Panc1 (cell line): ENCODE data around the gene ERC2. TPM values are rescaled to one million over a fixed set of nuclear protein-coding genes. Genes with fewer than 3 reads are reported as not detected.

Source experiments
- ATAC-seq: fragments of 200-7000 bp; cut with Tn5 transposase; 2 replicates; pipeline ENCODE4 v1.9.1; 2020; ENCODE audit warnings: mild to moderate bottlenecking, moderate library complexity
- BruUV-seq: library from RNA; stranded (reverse); fragments of 400-500 nt; replicated peaks from 2 replicates; lab custom pipeline; 2021; lab: Mats Ljungman, UMichigan
- CTCF ChIA-PET: fragments of 300-600 bp; sonication (Branson Sonifier 250); formaldehyde crosslinking; loops from one replicate; lab custom pipeline; 2022; ENCODE audit warnings: antibody characterized with exemption; lab: Charles Lee
- POLR2A ChIA-PET: fragments of 300-600 bp; sonication (Branson Sonifier 250); formaldehyde crosslinking; loops from one replicate; lab custom pipeline; 2022; ENCODE audit warnings: antibody characterized with exemption; lab: Charles Lee
- DNase-seq: peaks from one replicate; pipeline ENCODE4 v3.0.0-alpha.2; 2010; ENCODE audit warnings: low read depth, low spot score
- H3K27ac ChIP-seq: 2 replicates; pipeline ENCODE4 v1.5.1; 2011; ENCODE audit warnings: mild to moderate bottlenecking, low read length, inconsistent platforms
- H3K27me3 ChIP-seq: fragments of 200-500 bp; sonication (Bioruptor generic); 2 replicates; pipeline ENCODE4 v1.6.0; 2014; ENCODE audit warnings: low read length, inconsistent platforms; ENCODE audit not compliant: control insufficient read depth, insufficient read depth
- H3K36me3 ChIP-seq: fragments of 200-500 bp; sonication (Bioruptor generic); 2 replicates; pipeline ENCODE4 v1.5.1; 2014; ENCODE audit warnings: inconsistent platforms, mild to moderate bottlenecking, low read length, moderate library complexity; ENCODE audit not compliant: control insufficient read depth, insufficient read depth
- H3K4me1 ChIP-seq: 2 replicates; pipeline ENCODE4 v1.5.1; 2011; ENCODE audit warnings: inconsistent platforms, mild to moderate bottlenecking, low read length, moderate library complexity; ENCODE audit not compliant: control insufficient read depth, insufficient read depth
- H3K4me3 ChIP-seq, 2 experiments: 2 replicates each; pipeline ENCODE4 v1.5.1; 2011 to 2012; ENCODE audit warnings: low read depth in 2 of 2, low read length in 2 of 2, mild to moderate bottlenecking in 2 of 2, inconsistent platforms in 1 of 2, moderate library complexity in 1 of 2
- H3K9me3 ChIP-seq: fragments of 200-500 bp; sonication (Bioruptor generic); 2 replicates; pipeline ENCODE4 v1.5.1; 2014; ENCODE audit warnings: low read depth, mild to moderate bottlenecking, inconsistent platforms, low read length, moderate library complexity; ENCODE audit not compliant: control insufficient read depth, insufficient read depth
- CTCF ChIP-seq: fragments of 450-650 bp; IDR thresholded peaks from 2 replicates; pipeline ENCODE4 v1.5.1; 2017; ENCODE audit warnings: mild to moderate bottlenecking
- POLR2AphosphoS5 ChIP-seq: IDR thresholded peaks from 2 replicates; pipeline ENCODE4 v1.6.1; 2012; ENCODE audit warnings: mild to moderate bottlenecking, low read depth, low read length, moderate library complexity
- REST ChIP-seq, 2 experiments: IDR thresholded peaks; 2 replicates each; pipeline ENCODE4 v1.6.1; 2011 to 2012; ENCODE audit warnings: low read depth in 2 of 2, control low read depth in 1 of 2, low read length in 1 of 2, mild to moderate bottlenecking in 1 of 2, moderate library complexity in 1 of 2; ENCODE audit not compliant: insufficient read depth in 1 of 2
- SIN3A ChIP-seq: IDR thresholded peaks from 2 replicates; pipeline ENCODE4 v1.6.1; 2012; ENCODE audit warnings: low read depth, mild to moderate bottlenecking, low read length, moderate library complexity, borderline replicate concordance; ENCODE audit not compliant: insufficient read depth
- TCF7L2 ChIP-seq: IDR thresholded peaks from 2 replicates; pipeline ENCODE4 v1.6.1; 2011; ENCODE audit warnings: mild to moderate bottlenecking, low read depth, low read length, inconsistent platforms
- in situ Hi-C: cut with HindIII; loops from 2 replicates; pipeline ENCODE4 v1.10.0; 2016; ENCODE audit warnings: low sequenced_read_pairs, low pct_unique_long_range_greater_than_20kb
- intact Hi-C: fragments of 100-400 bp; cut with micrococcal nuclease; formaldehyde crosslinking; loops from one replicate; pipeline ENCODE4 v1.10.0; 2022; ENCODE audit not compliant: unreplicated experiment
- total RNA-seq: library from RNA; stranded (reverse); gene quantifications from one replicate; pipeline ENCODE4 v1.2.1, GENCODE V29; 2021; ENCODE audit not compliant: unreplicated experiment

The ERC2 gene
- total RNA-seq, 1 experiment from 2014 or later, result 0.33 TPM

GRCh38 chr3:55823829-55824228 lies 644.4 kb downstream of the ERC2 start:
- in situ Hi-C loops (no loop called here), intact Hi-C loops (no loop called here)
- ATAC-seq (no peak), DNase-seq (no peak)
- TF ChIP-seq REST (IDR thresholded peaks at IDR 0.05; ENCODE audit: insufficient read depth in 1 of 2, low read depth in 2 of 2, low read length in 1 of 2) (no peak), POLR2AphosphoS5 (no peak), CTCF (no peak), TCF7L2 (no peak), SIN3A (no peak)
- Histone ChIP-seq H3K4me1 (no peaks in the 10 kb centered on the region), H3K27me3 (no peaks in the 10 kb centered on the region), H3K27ac (no peak overlapping the region), H3K9me3 (no peaks in the 10 kb centered on the region), H3K4me3 (no peak overlapping the region), H3K36me3 (no peaks in the 10 kb centered on the region)
- ChIA-PET POLR2A (no interaction called here), CTCF (no interaction called here)
- no TSS peak for BruUV-seq

GRCh38 chr3:55823001-55823400 lies 645.3 kb downstream of the ERC2 start:
- H3K4me1 ChIP-seq, result no peaks in the 10 kb centered on the region
- BruUV-seq, result no TSS peak
- H3K4me3 ChIP-seq, result no peak overlapping the region
- H3K27me3 ChIP-seq, result no peaks in the 10 kb centered on the region
- H3K9me3 ChIP-seq, result no peaks in the 10 kb centered on the region
- POLR2A ChIA-PET, result no interaction called here
- CTCF ChIA-PET, result no interaction called here
- intact Hi-C loops, result no loop called here
- no peak for ATAC-seq
- H3K27ac ChIP-seq, result no peak overlapping the region
- TF ChIP-seq POLR2AphosphoS5 (no peak), TCF7L2 (no peak)
- no peaks in the 10 kb centered on the region for H3K36me3 ChIP-seq
- no peak for DNase-seq
- in situ Hi-C loops, result no loop called here

GRCh38 chr3:55819005-55819404 lies 649.3 kb downstream of the ERC2 start:
- CTCF ChIA-PET, result interaction anchor here (0.5 kb wide), 1 partner anchor 386 kb away, joined by 4 read pairs; no protein-coding TSS in a partner anchor
- no peaks in the 10 kb centered on the region for H3K4me1 ChIP-seq
- H3K36me3 ChIP-seq, result no peaks in the 10 kb centered on the region
- no peaks in the 10 kb centered on the region for H3K27me3 ChIP-seq
- POLR2A ChIA-PET, result no interaction called here
- intact Hi-C loops, result no loop called here
- no peak for DNase-seq
- TF ChIP-seq POLR2AphosphoS5 (no peak), CTCF (no peak), SIN3A (no peak), REST (IDR thresholded peaks at IDR 0.05; ENCODE audit: insufficient read depth in 1 of 2, low read depth in 2 of 2, low read length in 1 of 2) (no peak)
- H3K27ac ChIP-seq, result no peak overlapping the region
- in situ Hi-C loops, result no loop called here
- no peak for ATAC-seq
- no peak overlapping the region for H3K4me3 ChIP-seq
- H3K9me3 ChIP-seq, result no peaks in the 10 kb centered on the region
- no TSS peak for BruUV-seq
